Activated CD4-positive, alpha-beta T cell treated with anti-CD3 and anti-CD28 coated beads for 36 hours (primary cell): ENCODE measurements around the gene SIK2. TPM values are rescaled to one million over a fixed set of nuclear protein-coding genes. Genes with fewer than 3 reads are reported as not detected.
A peak's percentile ranks its signal among the peaks of the same experiment; 100 is the strongest.

Source experiments
- ATAC-seq: fragments of 200-7000 bp; cut with Tn5 transposase; one replicate; pipeline ENCODE4 v1.10.0; 2021; ENCODE audit warnings: mild to moderate bottlenecking, moderate library complexity
- CTCF ChIA-PET: fragments of 350-600 bp; sonication (Branson Sonifier 250); formaldehyde crosslinking; loops from one replicate; lab custom pipeline; 2021; ENCODE audit warnings: antibody characterized with exemption; lab: Charles Lee
- POLR2A ChIA-PET: fragments of 350-600 bp; sonication (Branson Sonifier 250); formaldehyde crosslinking; loops from one replicate; lab custom pipeline; 2021; ENCODE audit warnings: antibody characterized with exemption, inconsistent platforms; lab: Charles Lee
- DNase-seq: peaks from one replicate; pipeline ENCODE4 v3.0.0-alpha.2; 2020
- H3K27ac Mint-ChIP-seq: one replicate; pipeline ENCODE4 v1.8.0; 2021; ENCODE audit warnings: mixed read lengths
- H3K27me3 Mint-ChIP-seq: one replicate; pipeline ENCODE4 v1.8.0; 2021; ENCODE audit warnings: mixed read lengths
- H3K36me3 Mint-ChIP-seq: one replicate; pipeline ENCODE4 v1.8.0; 2021; ENCODE audit warnings: low read depth, mixed read lengths
- H3K4me1 Mint-ChIP-seq: one replicate; pipeline ENCODE4 v1.8.0; 2021; ENCODE audit warnings: mixed read lengths
- H3K4me3 Mint-ChIP-seq: one replicate; pipeline ENCODE4 v1.8.0; 2021; ENCODE audit warnings: mild to moderate bottlenecking, moderate library complexity, mixed read lengths
- H3K9me3 Mint-ChIP-seq: one replicate; pipeline ENCODE4 v1.8.0; 2021; ENCODE audit warnings: low read depth, mixed read lengths
- intact Hi-C, 2 experiments: fragments of 100-400 bp; cut with DNase I in 1 of 2; cut with micrococcal nuclease in 1 of 2; formaldehyde crosslinking; loops; one replicate each; pipeline versions ENCODE4 v1.14.2 to v1.15.1; 2022 to 2024; cut with DNase I, micrococcal nuclease
- total RNA-seq, 2 experiments: library from RNA; stranded (reverse); gene quantifications; one replicate each; pipeline ENCODE4 v1.2.3, GENCODE V29; 2021

SIK2 gene
- total RNA-seq, 2 experiments from 2014 or later: 6.0 to 10.9 TPM

GRCh38 chr11:111731821-111732220, 129.6 kb downstream of the SIK2 start:
- Mint-ChIP-seq H3K27ac (no peak overlapping the region), H3K36me3 (peaks cover 4% of the 10 kb centered on the region), H3K9me3 (no peaks in the 10 kb centered on the region), H3K4me3 (no peak overlapping the region), H3K4me1 (peaks cover 3% of the 10 kb centered on the region), H3K27me3 (no peaks in the 10 kb centered on the region)
- intact Hi-C loops: no loop called here
- ATAC-seq: no peak
- DNase-seq: no peak
- POLR2A ChIA-PET: no interaction called here
- CTCF ChIA-PET: interaction anchor here (1.9 kb wide), 1 partner anchor 32 kb away, joined by 4 read pairs; no protein-coding TSS in a partner anchor

- Mint-ChIP-seq H3K9me3 (no peaks in the 10 kb centered on the region), H3K4me1 (peaks cover 6% of the 10 kb centered on the region), H3K27me3 (no peaks in the 10 kb centered on the region), H3K27ac (no peak overlapping the region), H3K36me3 (peaks cover 6% of the 10 kb centered on the region), H3K4me3 (no peak overlapping the region)
- intact Hi-C loops: no loop called here
- DNase-seq: no peak
- ChIA-PET POLR2A (no interaction called here), CTCF (interaction anchor here (0.6 to 1.3 kb wide), 2 partner anchors 83 to 129 kb away, joined by 3 read pairs; no protein-coding TSS in a partner anchor)
- no peak for ATAC-seq
These were observed 130.8 kb downstream of the SIK2 start for GRCh38 chr11:111733016-111733415.

- Mint-ChIP-seq H3K27ac (no peak overlapping the region), H3K4me1 (peaks cover 6% of the 10 kb centered on the region), H3K4me3 (no peak overlapping the region), H3K9me3 (no peaks in the 10 kb centered on the region), H3K36me3 (peaks cover 7% of the 10 kb centered on the region), H3K27me3 (no peaks in the 10 kb centered on the region)
- ChIA-PET POLR2A (no interaction called here), CTCF (interaction anchor here (0.6 to 1.3 kb wide), 2 partner anchors 82 to 129 kb away, joined by 3 read pairs; no protein-coding TSS in a partner anchor)
- ATAC-seq (no peak), DNase-seq (no peak)
- intact Hi-C loops: no loop called here
These were observed 131.4 kb downstream of the SIK2 start for GRCh38 chr11:111733611-111734088.

DNA sequence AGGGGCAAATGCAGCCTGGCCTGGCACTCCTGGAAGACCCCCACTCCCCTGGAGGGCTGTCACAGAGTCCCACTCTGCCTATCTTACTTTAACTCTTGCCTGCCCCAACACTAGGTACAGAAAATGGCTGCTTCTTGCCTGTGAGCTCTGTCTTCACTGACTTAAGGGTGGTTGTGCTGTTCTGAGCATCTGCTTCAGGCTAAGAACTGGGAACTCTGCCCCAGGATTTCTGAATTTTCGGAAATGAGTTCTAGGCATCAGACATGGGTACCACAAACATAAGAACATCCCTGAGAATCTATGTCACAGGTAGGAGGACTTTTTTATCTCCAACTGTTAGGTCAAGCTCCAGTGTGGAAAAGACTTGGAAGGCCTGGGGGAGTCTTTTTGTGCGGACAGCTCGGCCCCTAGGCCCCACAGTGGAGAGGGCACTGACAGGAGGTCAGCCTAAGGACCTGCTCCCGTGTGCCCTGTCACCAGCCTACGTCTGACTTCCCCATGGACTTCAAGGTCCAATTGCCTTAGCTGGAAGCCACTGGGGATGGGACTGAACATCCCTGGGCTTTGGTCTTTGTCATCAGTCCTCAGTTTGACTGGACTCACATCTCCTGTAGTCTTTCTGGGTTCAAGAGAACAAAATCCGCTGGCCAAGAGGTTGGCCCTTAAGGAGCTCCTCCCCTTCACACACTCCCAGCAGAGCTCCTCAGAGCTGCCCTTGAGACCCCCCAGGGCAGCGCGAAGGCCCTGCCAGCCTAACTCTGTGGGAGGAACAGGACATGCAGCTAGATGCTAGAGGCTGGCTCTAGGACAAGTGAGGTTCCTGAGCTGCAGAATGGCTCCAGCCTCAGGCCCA, 132.1 kb downstream of the SIK2 start:
- intact Hi-C loops: no loop called here
- H3K27ac Mint-ChIP-seq: peak overlapping the region; percentile 63
- no peak for DNase-seq
- H3K4me3 Mint-ChIP-seq: no peak overlapping the region
- H3K27me3 Mint-ChIP-seq: no peaks in the 10 kb centered on the region
- CTCF ChIA-PET: interaction anchor here (0.7 to 1.3 kb wide), 2 partner anchors 20 to 130 kb away, joined by 3 to 4 read pairs; no protein-coding TSS in a partner anchor
- H3K4me1 Mint-ChIP-seq: peaks cover 6% of the 10 kb centered on the region
- POLR2A ChIA-PET: interaction anchor here (0.7 kb wide), 1 partner anchor 8 kb away, joined by 3 read pairs; no protein-coding TSS in a partner anchor
- no peaks in the 10 kb centered on the region for H3K9me3 Mint-ChIP-seq
- ATAC-seq: no peak
- H3K36me3 Mint-ChIP-seq: peaks cover 7% of the 10 kb centered on the region

GRCh38 chr11:111734954-111735261, 132.7 kb downstream of the SIK2 start:
- CTCF ChIA-PET: no interaction called here
- Mint-ChIP-seq H3K9me3 (no peaks in the 10 kb centered on the region), H3K4me1 (peaks cover 6% of the 10 kb centered on the region), H3K27ac (peak overlapping the region; percentile 63), H3K4me3 (no peak overlapping the region), H3K27me3 (no peaks in the 10 kb centered on the region), H3K36me3 (peaks cover 7% of the 10 kb centered on the region)
- ATAC-seq: no peak
- DNase-seq: no peak
- POLR2A ChIA-PET: no interaction called here
- intact Hi-C loops: no loop called here

DNA sequence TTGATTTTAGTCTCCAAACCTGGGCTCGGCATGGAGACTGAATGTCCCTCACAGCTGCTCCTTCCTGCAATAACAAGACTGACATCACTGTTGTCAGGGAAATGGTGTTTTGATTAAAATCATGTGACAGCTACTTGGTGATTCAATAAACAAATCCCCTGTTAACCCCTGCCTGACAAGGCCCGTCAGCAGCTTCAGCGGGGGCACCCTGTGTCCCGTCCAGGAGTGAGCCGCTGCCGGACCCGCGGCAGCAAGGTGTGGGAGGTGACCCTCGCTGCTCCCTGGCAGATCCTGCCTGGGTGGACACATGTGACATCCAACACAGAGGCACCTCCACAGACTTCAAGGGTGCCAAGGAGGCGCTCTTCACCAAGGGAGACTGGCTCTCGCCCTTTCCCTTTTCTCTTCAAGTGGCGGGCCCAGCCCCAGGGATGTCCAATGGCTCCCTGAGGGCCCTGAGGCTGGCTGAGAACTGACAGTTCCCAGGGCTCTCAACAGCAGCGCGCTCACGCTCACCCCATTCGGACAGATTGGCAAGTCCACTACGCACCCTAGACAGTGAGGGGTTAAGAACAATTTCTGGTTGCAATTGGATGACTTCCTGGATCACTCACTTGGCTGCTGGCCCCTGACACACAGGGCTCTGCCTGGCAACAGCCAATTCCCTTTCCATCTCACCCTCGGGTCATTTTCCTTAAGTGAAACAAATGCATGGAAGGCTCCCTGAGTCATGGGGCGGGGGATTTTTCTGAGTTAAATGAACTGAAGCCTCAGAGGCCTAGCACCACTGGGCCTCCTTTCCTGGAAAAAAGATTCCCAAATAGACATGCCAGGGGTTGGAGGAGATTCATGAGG, 133.2 kb downstream of the SIK2 start:
- ATAC-seq (no peak), DNase-seq (no peak)
- intact Hi-C loops: no loop called here
- H3K36me3 Mint-ChIP-seq: peaks cover 7% of the 10 kb centered on the region
- CTCF ChIA-PET: no interaction called here
- POLR2A ChIA-PET: no interaction called here
- H3K4me1 Mint-ChIP-seq: peaks cover 6% of the 10 kb centered on the region
- H3K27me3 Mint-ChIP-seq: no peaks in the 10 kb centered on the region
- no peak overlapping the region for H3K4me3 Mint-ChIP-seq
- no peaks in the 10 kb centered on the region for H3K9me3 Mint-ChIP-seq
- no peak overlapping the region for H3K27ac Mint-ChIP-seq

- no peak for ATAC-seq
- intact Hi-C loops: no loop called here
- CTCF ChIA-PET: no interaction called here
- no peak overlapping the region for H3K4me3 Mint-ChIP-seq
- H3K27me3 Mint-ChIP-seq: no peaks in the 10 kb centered on the region
- POLR2A ChIA-PET: interaction anchor here (1.2 kb wide), 1 partner anchor 20 kb away, joined by 3 read pairs; no protein-coding TSS in a partner anchor
- peaks cover 14% of the 10 kb centered on the region for H3K36me3 Mint-ChIP-seq
- peaks cover 6% of the 10 kb centered on the region for H3K4me1 Mint-ChIP-seq
- no peak overlapping the region for H3K27ac Mint-ChIP-seq
- DNase-seq: no peak
- H3K9me3 Mint-ChIP-seq: no peaks in the 10 kb centered on the region
These were observed 133.9 kb downstream of the SIK2 start for GRCh38 chr11:111736181-111736590.

GRCh38 chr11:111736621-111737443, 134.6 kb downstream of the SIK2 start:
- Mint-ChIP-seq H3K36me3 (peaks cover 19% of the 10 kb centered on the region), H3K27ac (no peak overlapping the region), H3K9me3 (no peaks in the 10 kb centered on the region), H3K4me1 (peaks cover 6% of the 10 kb centered on the region), H3K4me3 (no peak overlapping the region), H3K27me3 (no peaks in the 10 kb centered on the region)
- ChIA-PET CTCF (interaction anchor here (0.8 kb wide), 1 partner anchor 17 kb away, joined by 3 read pairs; no protein-coding TSS in a partner anchor), POLR2A (interaction anchor here (1.2 kb wide), 1 partner anchor 19 kb away, joined by 3 read pairs; no protein-coding TSS in a partner anchor)
- no peak for ATAC-seq
- no peak for DNase-seq
- intact Hi-C loops: no loop called here

- no peak overlapping the region for H3K27ac Mint-ChIP-seq
- H3K36me3 Mint-ChIP-seq: peaks cover 23% of the 10 kb centered on the region
- CTCF ChIA-PET: interaction anchor here (0.8 kb wide), 1 partner anchor 16 kb away, joined by 3 read pairs; no protein-coding TSS in a partner anchor
- no peaks in the 10 kb centered on the region for H3K27me3 Mint-ChIP-seq
- ATAC-seq (no peak), DNase-seq (no peak)
- H3K4me3 Mint-ChIP-seq: no peak overlapping the region
- H3K9me3 Mint-ChIP-seq: no peaks in the 10 kb centered on the region
- intact Hi-C loops: no loop called here
- H3K4me1 Mint-ChIP-seq: peaks cover 6% of the 10 kb centered on the region
- POLR2A ChIA-PET: no interaction called here
These were observed 135.4 kb downstream of the SIK2 start for GRCh38 chr11:111737444-111738210.

DNA sequence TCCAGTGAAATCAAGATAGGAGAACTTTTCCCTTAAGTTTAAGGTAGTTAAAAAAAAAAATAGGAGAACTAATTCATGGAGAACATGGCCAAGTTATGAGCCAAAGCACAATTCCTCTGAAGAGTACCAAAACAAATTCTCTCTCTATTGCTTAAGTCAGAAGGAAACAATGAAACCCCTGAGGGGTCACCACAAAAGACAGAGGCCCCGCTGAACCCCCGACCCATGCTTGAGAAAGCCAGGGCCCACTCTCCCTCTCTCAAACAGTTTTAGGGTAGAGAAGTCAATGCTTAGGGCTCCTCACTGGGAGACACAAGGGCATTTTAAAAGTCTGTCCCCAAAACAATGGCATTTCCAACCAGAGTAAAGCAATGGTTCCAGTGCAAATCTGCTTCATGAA, 137.1 kb downstream of the SIK2 start:
- no peak overlapping the region for H3K27ac Mint-ChIP-seq
- peaks cover 6% of the 10 kb centered on the region for H3K4me1 Mint-ChIP-seq
- no peak for ATAC-seq

More for the DNA sequence above, 137.1 kb downstream of the SIK2 start:
- H3K36me3 Mint-ChIP-seq: peaks cover 29% of the 10 kb centered on the region
- H3K27me3 Mint-ChIP-seq: no peaks in the 10 kb centered on the region
- H3K4me3 Mint-ChIP-seq: no peak overlapping the region
- no peaks in the 10 kb centered on the region for H3K9me3 Mint-ChIP-seq
- DNase-seq: no peak
- intact Hi-C loops: no loop called here
- ChIA-PET CTCF (no interaction called here), POLR2A (interaction anchor here (0.7 kb wide), 2 partner anchors 27 to 173 kb away, joined by 3 to 5 read pairs; no protein-coding TSS in a partner anchor)
